Right renal pelvis (tissue), 4 donors: Measurements from ENCODE around the gene B3GAT1. TPM values are rescaled to one million over a fixed set of nuclear protein-coding genes. Genes with fewer than 3 reads are reported as not detected.
A peak's percentile ranks its signal among the peaks of the same experiment; 100 is the strongest.

ENCODE experiments used
- DNase-seq, 4 donors: peaks; one replicate each; pipeline ENCODE4 v3.0.0-alpha.2; 2013; ENCODE audit warnings: low read depth in 4 of 4, low spot score in 3 of 4, missing footprints in 1 of 4
- polyA plus RNA-seq, 4 donors: library from polyadenylated mRNA; unstranded; fragments of 120-200 nt; gene quantifications; one replicate each; pipeline ENCODE4 v1.2.1, GENCODE V29; 2013; ENCODE audit not compliant: insufficient read length in 4 of 4

Gene B3GAT1
- polyA plus RNA-seq, 4 donors: 3.3 to 3.8 (median 3.5) TPM

DNA sequence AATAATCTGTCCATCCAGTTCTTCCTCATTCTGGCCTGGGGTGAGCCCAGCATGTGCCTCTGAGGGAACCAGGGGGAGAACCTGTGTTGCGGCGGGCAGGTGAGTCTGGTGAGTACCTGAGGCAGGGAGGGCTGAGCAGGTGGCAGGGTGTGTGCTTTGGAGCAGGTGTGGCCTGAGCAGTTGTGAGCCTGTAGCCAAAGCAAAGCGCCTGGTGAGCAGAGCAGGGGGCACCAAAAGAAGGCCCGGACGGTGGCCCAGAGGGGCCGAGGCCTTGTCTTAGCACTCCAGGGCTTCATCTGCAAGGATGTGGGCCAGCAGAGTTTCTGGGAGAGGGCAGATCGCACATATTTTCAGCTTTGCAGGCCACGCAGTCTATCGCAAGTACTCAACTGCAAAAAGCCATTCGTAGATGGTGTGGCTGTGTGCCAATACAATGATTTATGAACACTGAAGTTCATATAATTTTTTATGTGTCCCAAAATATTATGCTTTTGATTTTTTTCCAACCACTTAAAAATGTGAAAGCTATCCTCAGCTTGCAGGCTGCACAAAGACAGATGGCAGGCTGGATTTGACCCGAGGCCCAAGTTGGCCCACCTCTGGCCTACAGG lies 71.6 kb downstream of the B3GAT1 start:
- DNase-seq: no peak

DNA sequence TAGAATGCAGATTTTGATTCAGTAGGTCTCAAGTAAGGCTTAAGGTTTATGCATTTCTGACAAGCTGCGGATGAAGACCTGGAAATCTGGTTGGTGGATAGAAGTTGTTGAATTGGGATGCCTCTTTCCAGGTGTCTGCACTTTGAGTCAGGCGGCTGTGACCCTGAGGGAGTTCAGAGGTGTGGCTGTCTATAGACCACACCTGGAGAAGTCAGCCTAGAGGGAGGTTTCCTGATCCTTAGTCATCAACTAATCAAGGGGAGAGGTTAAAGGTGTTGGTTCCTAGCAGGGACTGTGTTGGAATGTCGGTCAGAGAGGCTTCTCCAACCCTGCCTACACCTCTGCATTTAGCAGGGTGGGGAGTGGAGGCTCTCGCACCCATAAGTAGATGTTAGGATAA lies 72.3 kb downstream of the B3GAT1 start:
- no peak for DNase-seq

DNA sequence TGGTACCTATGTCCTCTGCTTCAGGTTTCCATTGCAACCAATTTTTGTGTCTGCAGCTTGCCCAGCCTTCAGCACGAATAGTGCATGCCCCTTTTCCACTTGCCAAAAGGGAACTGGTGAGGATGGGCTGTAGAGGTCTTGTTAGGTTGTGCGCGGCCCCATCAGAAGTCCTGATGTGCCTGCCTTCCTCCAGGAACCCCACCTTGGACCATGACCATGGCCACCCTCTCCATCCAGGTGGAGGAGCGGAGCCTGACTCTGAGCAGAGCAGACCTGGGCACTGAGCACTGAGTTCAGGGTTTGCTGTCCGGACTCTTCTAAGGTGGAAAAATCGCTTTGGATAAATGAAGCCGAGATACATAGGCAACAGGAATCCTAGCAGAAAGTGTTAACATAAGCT lies 73.4 kb downstream of the B3GAT1 start:
- DNase-seq: no peak

DNA sequence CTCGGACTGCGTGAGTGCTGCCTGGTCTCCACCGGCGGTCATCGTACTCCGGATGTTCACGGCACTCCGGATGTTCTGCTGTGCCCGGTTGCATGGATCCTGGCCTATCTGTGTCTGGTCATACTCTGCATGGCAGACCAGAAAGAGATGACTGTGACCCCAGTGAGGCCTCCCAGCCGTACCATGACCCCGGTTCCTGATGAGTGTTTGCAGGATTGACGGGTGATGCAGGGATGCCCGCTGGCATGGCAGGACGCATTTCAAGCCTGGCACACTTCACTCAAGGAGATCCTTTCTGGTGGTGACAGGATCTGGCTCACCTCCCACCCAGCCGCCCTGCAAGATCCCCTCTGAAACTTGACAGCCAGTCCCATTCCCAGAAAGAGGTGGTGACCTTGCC lies 74.0 kb downstream of the B3GAT1 start:
- no peak for DNase-seq

DNA sequence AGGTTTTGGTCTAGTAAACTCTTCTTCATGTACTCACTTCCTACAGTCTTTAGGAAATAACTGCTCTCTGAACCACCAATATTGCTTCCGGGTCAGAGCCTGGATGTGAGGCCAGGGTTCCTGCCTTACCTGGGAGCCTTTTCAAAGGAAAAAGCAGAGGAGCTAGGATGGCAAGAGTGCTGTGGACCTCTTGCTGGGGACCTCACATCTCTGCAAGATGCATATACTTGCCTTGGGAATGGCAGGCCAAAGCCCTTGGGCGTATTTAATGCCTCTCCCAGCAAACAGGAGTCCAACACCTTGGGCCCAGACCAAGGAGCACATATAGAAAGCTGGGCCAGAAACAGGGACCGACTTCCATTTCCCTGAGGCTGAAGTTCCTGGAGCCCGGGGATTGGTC lies 75.0 kb downstream of the B3GAT1 start:
- no peak for DNase-seq

DNA sequence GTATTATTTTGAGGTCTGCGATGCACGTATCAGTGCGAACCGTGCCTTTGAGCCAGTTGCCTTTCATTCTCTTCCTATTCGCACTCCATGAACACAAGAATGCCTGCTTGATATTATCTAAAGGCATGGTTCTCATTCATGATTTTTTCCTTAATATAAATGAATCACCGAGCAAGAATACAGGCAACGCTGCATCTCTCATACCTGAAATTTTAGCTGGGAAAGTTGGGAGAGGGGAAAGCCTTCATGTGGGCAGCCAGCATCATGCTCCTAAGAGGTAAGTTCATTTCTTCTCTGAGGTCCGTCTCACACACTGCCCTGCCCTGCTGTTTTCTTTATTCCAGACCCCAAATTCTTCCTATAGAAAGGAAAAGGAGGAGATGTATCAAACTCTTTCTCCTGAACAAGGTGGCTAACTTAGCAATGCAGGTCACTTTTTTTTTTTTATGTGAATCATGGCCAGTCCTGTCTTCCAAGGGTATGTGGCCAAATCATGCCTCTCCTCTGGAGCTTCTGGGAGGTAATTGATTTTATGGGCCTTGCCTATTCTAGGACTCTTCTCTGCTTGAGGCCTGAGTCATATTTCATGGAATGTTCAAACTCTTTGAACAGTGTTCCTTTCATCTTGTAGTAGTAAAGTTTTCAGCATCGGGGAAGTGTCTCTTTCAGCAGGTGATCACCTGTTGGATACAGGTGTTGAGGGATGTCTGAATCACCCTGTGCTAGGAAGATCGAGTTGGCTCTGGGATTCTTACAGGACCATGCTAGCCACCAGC lies 77.1 kb downstream of the B3GAT1 start:
- no peak for DNase-seq

DNA sequence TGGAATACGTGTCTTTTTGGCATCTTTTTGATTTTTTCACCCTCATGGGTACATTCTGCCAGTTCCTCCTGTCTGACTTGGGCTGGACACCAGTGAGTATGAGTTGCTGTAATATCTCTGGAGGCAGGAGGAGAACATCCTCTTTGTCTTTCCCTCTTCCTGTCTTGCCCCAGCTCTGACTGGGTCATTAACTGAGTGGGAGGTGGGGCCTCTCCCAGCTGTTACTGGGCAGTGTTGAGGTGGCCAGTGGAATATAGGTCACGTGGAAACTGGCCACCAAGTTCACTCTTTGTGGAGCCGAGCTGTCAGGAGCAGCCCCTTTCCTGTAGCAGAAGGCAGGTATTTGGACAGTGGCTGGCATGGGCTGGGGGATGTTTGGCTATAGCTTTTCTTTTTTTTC lies 78.1 kb downstream of the B3GAT1 start:
- no peak for DNase-seq

DNA sequence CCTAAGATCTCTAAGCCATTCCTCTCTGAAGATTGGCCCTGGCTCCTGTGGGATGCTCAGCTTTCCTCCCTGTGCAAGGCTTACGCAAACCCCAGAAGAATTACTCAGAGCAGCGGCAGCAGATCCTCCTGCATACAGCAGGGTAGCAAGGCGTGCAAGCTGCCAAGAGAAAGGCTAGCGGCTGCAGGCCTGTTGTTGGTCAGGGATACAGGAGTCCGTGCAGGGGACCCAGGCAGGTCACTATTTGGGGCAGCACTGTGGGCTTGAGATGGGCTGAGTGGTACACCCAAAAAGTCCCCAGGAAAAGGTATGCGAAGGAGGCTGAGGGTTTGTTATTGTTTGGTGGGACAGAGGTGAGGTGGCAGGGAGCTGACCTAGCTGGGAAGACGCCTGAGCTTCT lies 78.7 kb downstream of the B3GAT1 start:
- no peak for DNase-seq

DNA sequence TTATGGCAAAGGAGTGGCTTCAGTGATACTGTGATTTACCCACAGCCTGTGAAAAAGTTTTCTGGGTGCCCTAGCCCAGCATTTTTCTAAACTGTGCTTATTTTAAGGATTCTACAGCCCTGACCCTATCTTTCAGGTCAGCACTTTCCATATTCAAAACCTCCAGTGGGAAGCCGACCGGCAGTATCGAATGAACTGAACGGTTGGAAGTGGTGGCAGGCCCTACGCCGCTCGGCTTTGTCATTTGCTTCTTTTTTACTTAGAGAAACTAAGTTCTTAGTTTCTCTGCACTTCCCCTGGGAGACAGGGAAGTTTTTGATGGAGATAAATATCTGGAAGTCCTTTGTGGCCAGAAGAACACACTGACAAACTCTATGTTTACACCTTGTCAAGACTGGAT lies 79.3 kb downstream of the B3GAT1 start:
- DNase-seq: no peak

DNA sequence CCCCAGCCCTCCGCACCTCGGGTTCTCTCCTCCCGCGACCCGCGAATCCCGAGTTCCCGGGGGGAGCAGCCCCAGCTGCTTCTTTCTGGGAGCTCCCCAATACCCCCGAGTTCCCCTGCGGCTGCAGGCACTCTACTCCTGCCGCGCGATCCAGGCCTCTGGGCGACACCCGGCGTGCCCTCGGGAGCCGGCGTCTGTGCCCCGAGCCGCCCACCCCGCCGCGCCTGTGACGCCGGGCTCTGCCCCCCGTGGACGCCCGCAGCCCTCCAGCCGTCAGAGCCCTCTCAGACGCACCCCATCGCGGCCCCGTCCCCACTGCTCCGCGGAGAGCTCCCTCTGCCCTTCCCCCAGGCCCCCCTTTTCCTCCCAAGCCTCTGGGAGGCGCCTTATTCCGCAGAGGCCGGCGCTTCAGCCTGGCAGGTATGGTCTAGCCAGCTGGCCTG lies 79.8 kb downstream of the B3GAT1 start:
- no peak for DNase-seq

DNA sequence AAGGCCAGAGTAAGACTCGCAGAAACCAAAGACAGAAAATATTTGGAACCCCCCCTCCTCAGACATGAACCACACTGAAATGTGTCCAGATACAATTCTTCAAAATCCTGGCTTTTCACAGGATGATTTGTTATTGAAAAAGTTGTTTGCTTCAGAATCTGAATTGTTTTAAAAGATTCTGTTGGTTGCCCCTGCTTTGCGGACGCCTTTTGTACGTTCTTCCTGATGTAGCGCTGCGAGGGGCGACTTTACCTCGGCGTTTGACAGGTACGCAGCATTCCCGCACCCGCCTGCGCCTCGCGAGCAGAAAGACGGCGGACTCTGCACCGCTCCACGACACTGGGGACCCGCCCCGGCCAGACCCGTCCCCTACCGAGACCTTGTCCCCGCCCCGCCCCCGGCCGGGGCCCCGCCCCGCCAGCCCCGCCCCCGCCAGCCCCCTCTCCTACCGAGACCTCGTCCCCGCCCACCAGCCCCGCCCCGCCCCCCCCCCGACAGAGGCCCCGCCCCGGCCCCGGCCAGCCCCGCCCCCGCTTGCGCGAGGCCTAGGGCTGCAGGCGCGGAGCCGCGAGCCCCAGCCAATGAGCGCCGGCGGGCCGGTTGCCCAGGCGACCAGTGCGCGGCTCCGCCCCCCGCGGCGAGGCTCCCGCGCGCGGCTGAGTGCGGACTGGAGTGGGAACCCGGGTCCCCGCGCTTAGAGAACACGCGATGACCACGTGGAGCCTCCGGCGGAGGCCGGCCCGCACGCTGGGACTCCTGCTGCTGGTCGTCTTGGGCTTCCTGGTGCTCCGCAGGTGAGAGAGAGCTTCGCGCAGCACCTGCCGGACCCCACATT lies 80.5 kb downstream of the B3GAT1 start, which contains the start of gene GLB1L2:
TSS of gene GLB1L2 (plus strand) at position 635 of the 835 bp plus-strand sequence. CDS start at position 709, 74 bp downstream.
- DNase-seq: peak; percentile 28 to 40 (median 39)

DNA sequence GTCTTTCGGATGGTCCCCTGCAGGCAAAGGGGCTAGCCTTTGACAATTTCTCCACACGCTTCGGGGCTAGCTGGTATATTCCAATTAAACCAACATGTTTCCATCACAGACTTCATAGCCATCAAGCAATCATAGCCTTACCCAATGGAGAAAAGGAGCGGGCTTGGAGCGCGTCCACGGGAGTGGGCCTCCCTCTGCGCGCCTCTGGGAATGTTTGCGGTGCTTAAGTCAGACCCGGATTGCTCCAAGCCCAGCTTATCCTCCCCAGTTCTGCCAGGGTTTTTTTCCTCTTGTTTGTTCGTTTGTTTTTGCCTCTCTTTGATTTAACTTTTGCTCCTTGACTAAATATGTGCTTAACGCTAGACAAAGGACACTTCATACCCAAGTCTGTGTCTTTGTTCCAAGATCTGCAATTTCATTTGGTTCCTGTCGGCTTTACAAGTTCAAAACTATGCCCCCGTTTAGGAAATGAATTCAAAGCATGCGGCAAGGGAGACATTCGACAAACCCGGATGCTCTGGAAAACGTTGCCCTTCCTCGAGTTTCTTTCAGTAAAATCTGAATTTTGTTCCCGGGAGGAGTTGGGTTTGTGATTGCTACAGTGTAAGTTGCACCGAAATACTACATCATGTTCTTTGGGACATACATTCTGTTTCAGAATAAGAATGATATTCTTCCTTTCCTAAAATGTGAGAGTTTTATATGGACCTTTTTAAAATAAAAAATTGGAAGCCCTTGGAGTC lies 81.3 kb downstream of the B3GAT1 start:
- no peak for DNase-seq

Other genes with a start within 250 kb of the B3GAT1 start
- gene NCAPD3, start 188.3 kb downstream of the B3GAT1 start, polyA plus RNA-seq: 10 to 100 TPM; 30.1 to 31.2 (median 30.6) TPM
- gene VPS26B, start 187.6 kb downstream of the B3GAT1 start, polyA plus RNA-seq: 10 to 100 TPM; 47.1 to 56.7 (median 47.6) TPM
- gene THYN1, start 158.9 kb downstream of the B3GAT1 start, polyA plus RNA-seq: 10 to 100 TPM; 76.1 to 82.5 (median 81.2) TPM
- gene ACAD8, start 158.7 kb downstream of the B3GAT1 start, polyA plus RNA-seq: 10 to 100 TPM; 41.6 to 48.1 (median 44.6) TPM
- gene GLB1L3, start 135.9 kb downstream of the B3GAT1 start, polyA plus RNA-seq: 1 to 10 TPM in 3 of 4 donors, under 1 TPM in 1; 1.00 to 1.6 (median 1.4) TPM
- gene GLB1L2, start 80.3 kb downstream of the B3GAT1 start, polyA plus RNA-seq: 10 to 100 TPM; 19.4 to 23.9 (median 22.3) TPM